ENCODE data around the gene CAPN6.
A peak's percentile ranks its signal among the peaks of the same experiment; 100 is the strongest.

Gene CAPN6

GRCh38 chrX:111270339-111270738, at the start of gene CAPN6:
Gene CAPN6, minus strand, starts transcription at chrX:111270483. Its CDS starts 6,547 bp downstream, at chrX:111263936.
- peak; percentile 43 for DNase-seq (ENCODE audit: low spot score)

DNA sequence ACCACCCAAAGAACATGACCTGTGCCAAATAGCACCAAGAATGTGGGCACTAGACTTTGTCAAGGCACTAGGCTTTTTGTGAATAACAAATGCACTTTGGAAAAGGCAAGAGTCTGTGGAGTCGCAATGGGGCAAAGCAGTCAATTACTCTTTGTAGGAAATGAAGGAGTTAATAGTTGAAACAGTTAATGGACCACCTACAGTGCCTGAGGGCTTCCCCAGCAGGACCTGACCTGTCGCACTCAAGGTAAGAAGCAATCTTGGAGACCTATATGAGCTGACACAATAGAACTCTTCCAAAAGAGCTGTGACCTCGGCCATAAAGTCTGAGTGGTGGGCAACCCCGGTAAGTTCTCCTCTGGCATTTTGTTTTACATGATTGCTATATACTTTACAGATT, 49.2 kb upstream of the CAPN6 start:
- no peak for DNase-seq (ENCODE audit: low spot score)

DNA sequence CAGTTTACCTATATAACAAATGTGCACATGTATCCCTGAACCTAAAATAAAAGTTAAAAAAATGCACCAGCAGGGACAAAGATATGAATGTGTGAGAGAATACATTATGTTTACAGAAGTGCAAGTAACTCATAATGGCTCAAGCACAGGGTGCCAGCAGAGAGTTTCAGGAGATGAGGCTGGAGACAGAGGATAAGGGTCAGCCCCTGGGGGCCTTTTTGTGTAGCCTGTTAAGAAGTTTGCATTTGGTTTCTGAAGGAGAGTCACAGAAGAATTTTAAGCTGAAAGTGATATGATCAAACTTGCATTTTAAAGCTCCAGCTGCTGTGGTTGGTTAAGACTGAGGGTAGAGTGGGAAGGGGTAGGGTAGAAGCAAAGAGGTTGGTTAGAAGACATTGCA, 48.6 kb upstream of the CAPN6 start:
- no peak for DNase-seq (ENCODE audit: low spot score)

DNA sequence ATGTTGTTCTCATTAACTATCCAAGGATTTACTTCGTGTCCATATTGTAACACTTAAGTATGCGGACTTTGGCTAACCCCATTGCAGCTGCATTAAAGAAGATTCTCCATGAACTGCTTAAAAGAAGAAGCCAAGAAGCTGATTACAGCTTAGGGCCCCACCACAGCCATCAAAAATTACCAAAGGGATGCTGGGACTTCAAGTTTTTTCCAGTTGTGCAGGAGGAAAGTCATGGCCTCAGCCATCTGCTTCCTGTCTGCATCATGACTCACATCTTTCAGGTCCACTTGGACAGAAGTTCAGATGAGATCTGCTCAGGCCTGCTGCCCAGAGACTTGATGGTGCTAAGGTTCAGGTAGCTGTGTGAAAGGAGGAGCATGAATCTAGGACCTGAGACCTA, 38.8 kb upstream of the CAPN6 start:
- DNase-seq (ENCODE audit: low spot score) = no peak

- no peak for DNase-seq (ENCODE audit: low spot score)
Observed at GRCh38 chrX:111308039-111308438, 37.8 kb upstream of the CAPN6 start.

GRCh38 chrX:111302284-111302683, 32.0 kb upstream of the CAPN6 start:
- DNase-seq (ENCODE audit: low spot score) = no peak

DNA sequence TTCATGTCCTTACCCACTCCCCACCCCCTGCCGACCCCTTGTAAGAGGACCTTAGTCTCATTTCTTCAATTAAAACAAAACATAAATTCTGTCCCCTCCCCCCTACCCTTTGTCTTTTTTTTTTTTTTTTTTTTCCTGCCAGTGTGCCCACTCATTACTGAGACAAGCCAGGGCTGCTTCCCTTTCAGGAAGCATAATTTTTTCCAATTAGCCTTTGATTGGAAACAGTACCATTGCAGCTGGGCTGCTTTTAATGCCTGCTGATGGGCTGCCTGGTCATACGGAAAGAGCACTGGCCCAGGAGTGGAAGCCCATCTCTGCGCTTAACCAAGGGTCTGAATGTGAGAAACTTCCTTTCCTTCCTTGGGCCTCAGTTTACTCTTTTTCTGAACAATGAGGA, 18.6 kb upstream of the CAPN6 start:
- no peak for DNase-seq (ENCODE audit: low spot score)

- DNase-seq (ENCODE audit: low spot score) = no peak
Observed at GRCh38 chrX:111284631-111285293, 14.5 kb upstream of the CAPN6 start.

GRCh38 chrX:111283446-111283845, 13.2 kb upstream of the CAPN6 start:
- no peak for DNase-seq (ENCODE audit: low spot score)

- DNase-seq (ENCODE audit: low spot score) = no peak
Observed at GRCh38 chrX:111282991-111283390, 12.7 kb upstream of the CAPN6 start.

DNA sequence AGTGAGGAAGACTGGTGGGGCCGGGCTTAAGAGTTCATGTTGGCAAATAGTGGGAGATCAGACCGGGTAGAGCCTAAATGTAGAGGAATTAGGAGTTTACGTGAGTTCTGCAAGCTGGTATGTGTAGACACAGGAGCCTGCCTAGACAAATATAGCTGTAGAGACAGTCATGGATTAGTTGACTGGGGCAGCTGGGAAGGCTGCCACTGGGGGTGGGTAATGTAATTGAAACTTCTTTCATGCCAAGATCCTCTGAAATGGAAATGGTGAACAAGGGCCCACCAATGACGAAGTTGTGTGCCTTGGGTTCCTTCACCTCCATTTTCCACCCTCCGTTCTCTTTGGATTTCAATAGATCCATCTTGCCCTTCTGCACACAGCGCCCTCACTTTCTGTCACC, 11.9 kb upstream of the CAPN6 start:
- DNase-seq (ENCODE audit: low spot score) = no peak

DNA sequence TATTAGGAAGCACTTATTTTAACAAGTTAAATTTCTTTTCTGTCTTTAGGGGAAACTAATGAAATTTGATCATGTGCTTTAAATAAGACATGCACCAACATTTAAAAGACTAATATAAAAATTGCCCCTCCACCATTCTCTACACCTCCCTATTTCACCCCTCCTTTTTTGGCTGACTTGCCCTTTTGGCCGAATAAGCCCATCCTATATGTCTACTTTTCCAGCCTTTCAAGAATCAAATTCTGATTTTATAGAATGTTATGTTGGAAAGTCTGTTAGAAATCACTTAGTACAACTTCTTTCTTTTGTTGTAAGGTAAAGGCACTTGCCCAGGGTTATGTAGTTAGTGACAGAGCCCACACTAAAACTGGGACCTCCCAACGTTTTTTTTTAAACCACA, 1.8 kb downstream of the CAPN6 start:
- no peak for DNase-seq (ENCODE audit: low spot score)

GRCh38 chrX:111265486-111265885, 4.8 kb downstream of the CAPN6 start:
- DNase-seq (ENCODE audit: low spot score) = no peak

DNA sequence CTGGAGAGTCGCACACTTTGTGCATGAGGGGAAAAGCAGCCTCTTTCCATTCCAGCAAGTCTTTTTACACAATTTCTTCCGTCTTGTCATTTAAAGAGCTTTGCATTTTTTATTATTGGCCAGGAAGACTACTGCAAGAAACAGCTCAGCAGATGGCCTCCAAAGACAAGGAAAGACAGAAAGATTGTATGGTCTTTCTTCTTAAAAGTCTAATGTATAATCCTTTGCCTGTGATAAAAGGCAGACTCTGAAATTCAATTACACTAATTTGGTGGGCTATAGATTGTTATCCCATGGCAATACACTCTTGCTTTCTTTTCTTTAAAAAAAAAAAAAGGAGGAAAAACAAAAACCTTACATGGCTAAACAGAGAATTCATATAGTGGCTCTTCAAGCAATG, 5.9 kb downstream of the CAPN6 start:
- DNase-seq (ENCODE audit: low spot score) = no peak

DNA sequence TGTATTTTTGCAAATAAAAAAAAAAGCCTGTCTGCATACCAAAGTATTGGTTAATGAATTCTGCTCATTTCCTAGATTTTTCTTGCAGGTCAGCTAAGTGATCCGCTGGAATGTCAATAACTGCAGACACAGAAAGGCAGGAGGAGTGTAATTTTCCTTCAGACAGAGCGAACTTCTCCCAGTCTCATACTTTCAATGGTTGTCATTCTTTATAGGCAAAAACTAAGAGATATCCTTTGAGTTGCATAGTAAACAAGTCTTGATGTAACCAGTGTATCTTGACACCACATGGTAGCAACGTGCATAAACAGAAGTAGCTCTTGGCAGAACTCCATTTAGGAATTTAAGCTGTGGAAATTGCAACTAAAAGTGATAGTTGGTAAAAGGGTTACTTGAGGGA, 8.2 kb downstream of the CAPN6 start:
- no peak for DNase-seq (ENCODE audit: low spot score)

GRCh38 chrX:111260451-111260850, 9.8 kb downstream of the CAPN6 start:
- DNase-seq (ENCODE audit: low spot score) = no peak

GRCh38 chrX:111259559-111259958, 10.7 kb downstream of the CAPN6 start:
- DNase-seq (ENCODE audit: low spot score) = no peak

DNA sequence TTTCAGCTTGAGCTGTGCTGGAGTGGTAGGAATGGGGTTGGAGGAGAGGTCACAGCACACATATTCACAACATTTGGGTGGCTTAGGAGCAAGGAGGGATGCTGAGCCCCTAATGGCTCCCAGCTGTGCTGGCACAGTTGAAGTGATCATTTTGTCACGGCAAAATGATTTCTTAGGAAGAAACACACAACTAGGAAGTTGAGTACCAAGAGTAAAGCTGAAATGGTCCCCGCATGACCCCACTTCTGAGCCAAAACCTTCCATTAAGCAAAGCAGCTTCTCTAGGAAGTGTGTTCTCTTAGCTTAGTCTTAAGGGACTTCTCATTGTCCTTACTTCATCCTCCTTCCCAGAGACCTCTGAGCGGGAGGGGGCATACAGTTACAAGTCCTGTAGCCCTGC, 12.6 kb downstream of the CAPN6 start:
- no peak for DNase-seq (ENCODE audit: low spot score)

DNA sequence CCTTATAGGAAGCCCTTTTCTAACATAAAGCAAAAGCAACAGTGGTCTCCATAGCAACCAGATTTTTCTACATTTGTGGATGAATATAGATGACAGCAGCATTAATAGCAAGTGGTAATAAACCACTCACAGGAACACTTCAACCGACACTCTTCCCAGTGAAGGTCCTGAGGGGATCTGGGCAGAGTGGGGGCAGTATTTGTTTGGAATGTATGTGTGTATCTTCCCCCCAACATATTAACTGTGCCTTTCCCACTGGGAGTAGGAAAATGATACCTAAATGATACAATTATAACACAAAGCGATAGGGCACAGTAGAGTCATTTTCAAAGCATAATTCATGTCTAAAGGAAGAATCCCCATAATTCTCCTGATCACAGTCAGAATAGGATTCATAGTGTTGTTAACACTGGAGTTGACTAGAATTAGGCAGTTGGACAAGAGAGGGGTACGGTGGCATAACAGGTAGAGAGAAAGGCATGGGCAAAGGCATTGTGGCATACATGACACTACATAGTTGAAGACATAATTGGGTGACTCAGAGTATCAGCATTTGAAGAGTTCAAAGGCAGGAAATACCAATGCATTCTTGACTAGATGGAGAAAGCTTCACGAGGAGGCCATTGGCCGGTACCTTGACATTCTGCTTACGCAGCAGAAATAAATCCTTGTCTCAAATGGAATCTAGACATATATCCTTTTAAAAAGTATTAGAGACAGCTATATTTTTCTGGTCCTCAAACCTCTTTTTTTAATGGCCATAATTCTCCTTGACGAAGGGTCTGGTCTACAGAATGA, 15.2 kb downstream of the CAPN6 start:
- DNase-seq (ENCODE audit: low spot score) = no peak

DNA sequence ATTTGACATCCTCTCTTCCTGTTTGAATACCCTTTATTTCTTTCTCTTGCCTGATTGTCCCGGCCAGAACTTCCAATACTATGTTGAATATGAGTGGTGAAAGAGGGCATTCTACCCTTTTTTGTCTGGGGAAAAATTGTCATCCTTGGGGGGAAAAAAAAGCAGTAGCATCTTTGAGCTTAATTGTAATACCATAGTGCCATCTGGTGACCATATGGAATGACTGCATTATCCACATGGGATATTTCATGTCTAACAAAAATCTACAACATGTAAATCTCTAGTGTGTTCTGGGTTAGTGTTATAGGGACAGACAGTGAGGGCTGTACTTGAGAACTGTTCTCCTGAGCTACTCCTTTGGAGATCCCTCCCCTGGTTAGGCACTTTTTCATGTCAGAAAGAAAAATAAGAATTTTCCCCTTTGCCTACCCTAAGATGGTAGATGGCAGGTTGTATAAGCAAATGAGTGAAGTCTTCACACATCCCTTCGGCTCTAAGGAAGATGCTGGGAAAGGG, 26.0 kb downstream of the CAPN6 start:
- DNase-seq (ENCODE audit: low spot score) = peak; percentile 22

GRCh38 chrX:111216293-111216801, 53.9 kb downstream of the CAPN6 start:
- DNase-seq (ENCODE audit: low spot score) = no peak

- no peak for DNase-seq (ENCODE audit: low spot score)
Observed at GRCh38 chrX:111207851-111208250, 62.4 kb downstream of the CAPN6 start.

- DNase-seq (ENCODE audit: low spot score) = no peak
Observed at GRCh38 chrX:111200327-111200726, 70.0 kb downstream of the CAPN6 start.

Measured in iPS-NIHi11 (cell line).